Peyer's patch (tissue), 4 donors: ENCODE data around the gene SCAMP4. TPM values are rescaled to one million over a fixed set of nuclear protein-coding genes. Genes with fewer than 3 reads are reported as not detected.
A peak's percentile ranks its signal among the peaks of the same experiment; 100 is the strongest.

Experiments used
- DNase-seq, 3 donors: peaks; one replicate each; pipeline ENCODE4 v3.0.0-alpha.2; 2017 to 2019
- H3K27ac ChIP-seq, 4 donors: fragments of 200-600 bp; sonication (generic); one replicate each; pipeline ENCODE4 v1.5.1; 2016 to 2019
- H3K27me3 ChIP-seq, 2 donors: fragments of 200-600 bp; sonication (generic); one replicate each; pipeline ENCODE4 v1.5.1; 2019
- H3K36me3 ChIP-seq, 3 donors: fragments of 200-600 bp; sonication (generic); one replicate each; pipeline ENCODE4 v1.5.1; 2016 to 2019
- H3K4me1 ChIP-seq, 4 donors: fragments of 200-600 bp; sonication (generic); one replicate each; pipeline ENCODE4 v1.5.1; 2016 to 2019
- H3K4me3 ChIP-seq, 4 donors: fragments of 200-600 bp; sonication (generic); 1 replicate in 3 of 4; 2 replicates in 1 of 4; pipeline ENCODE4 v1.5.1; 2016 to 2019; ENCODE audit warnings: mild to moderate bottlenecking in 1 of 4
- H3K9me3 ChIP-seq, 4 donors: fragments of 200-600 bp; sonication (generic); one replicate each; pipeline ENCODE4 v1.5.1; 2016 to 2019; ENCODE audit warnings: mild to moderate bottlenecking in 1 of 4
- CTCF ChIP-seq, 6 experiments: fragments of 450-650 bp in 4 of 6; fragments of 200-600 bp in 2 of 6; sonication (generic) in 1 of 6; IDR thresholded peaks; one replicate each; pipeline ENCODE4 v1.5.1; 2017 to 2019; ENCODE audit warnings: antibody characterized with exemption in 6 of 6, mild to moderate bottlenecking in 3 of 6, moderate library complexity in 1 of 6
- POLR2A ChIP-seq, 2 donors: fragments of 450-650 bp; IDR thresholded peaks; one replicate each; pipeline ENCODE4 v1.5.1; 2017; ENCODE audit warnings: antibody characterized with exemption in 2 of 2, mild to moderate bottlenecking in 2 of 2, moderate library complexity in 2 of 2
- total RNA-seq, 4 donors: library from RNA; depleted of rRNA; stranded (reverse); fragments of >200 nt; gene quantifications; one replicate each; pipeline ENCODE4 v1.1.0, GENCODE V29; 2016

SCAMP4 gene
- total RNA-seq, 4 donors from 2014 or later, result 45.4 to 62.6 (median 57.0) TPM

- H3K4me1 ChIP-seq, result peaks cover 0 to 15% (median 4%) of the 10 kb centered on the region in 4 donors
- H3K27ac ChIP-seq, result no peak overlapping the region
- H3K4me3 ChIP-seq, result no peak overlapping the region
- no peaks in the 10 kb centered on the region for H3K36me3 ChIP-seq
- H3K9me3 ChIP-seq, result no peaks in the 10 kb centered on the region
- TF ChIP-seq CTCF (IDR thresholded peaks at IDR 0.05) (no peak), POLR2A (IDR thresholded peaks at IDR 0.05) (no peak)
- no peak for DNase-seq
- H3K27me3 ChIP-seq, result no peaks in the 10 kb centered on the region
These were observed 31.9 kb downstream of the SCAMP4 start for GRCh38 chr19:1936916-1937610.

GRCh38 chr19:1938071-1938470, 32.9 kb downstream of the SCAMP4 start:
- Histone ChIP-seq H3K4me3 (no peak overlapping the region), H3K36me3 (no peaks in the 10 kb centered on the region), H3K4me1 (peaks cover 0 to 18% (median 9%) of the 10 kb centered on the region in 4 donors), H3K9me3 (no peaks in the 10 kb centered on the region), H3K27ac (no peak overlapping the region), H3K27me3 (no peaks in the 10 kb centered on the region)
- TF ChIP-seq CTCF (IDR thresholded peaks at IDR 0.05), result no peak
- DNase-seq, result no peak

GRCh38 chr19:1941146-1942077, 36.2 kb downstream of the SCAMP4 start, which contains the start of gene CSNK1G2:
TSS of gene CSNK1G2 (plus strand) at chr19:1941172. CDS start at chr19:1969773, 28,601 bp downstream.
- peak within 1 kb of the TSS; percentile 97 to 98 (median 98) for H3K27ac ChIP-seq
- no peaks in the 10 kb centered on the region for H3K36me3 ChIP-seq
- DNase-seq, result peak in 2 of 3 donors; percentile 43 to 56
- peak in 3 of 6 experiments; percentile 47 to 63 (median 47) for TF ChIP-seq CTCF (IDR thresholded peaks at IDR 0.05)
- peak in 1 of 2 donors; percentile 62 for TF ChIP-seq POLR2A (IDR thresholded peaks at IDR 0.05)
- H3K4me1 ChIP-seq, result peaks cover 0 to 40% (median 26%) of the 10 kb centered on the region in 4 donors
- no peaks in the 10 kb centered on the region for H3K9me3 ChIP-seq
- H3K27me3 ChIP-seq, result no peaks in the 10 kb centered on the region
- peak within 1 kb of the TSS; percentile 78 to 95 (median 88) for H3K4me3 ChIP-seq

GRCh38 chr19:1942078-1942933, 37.1 kb downstream of the SCAMP4 start:
- H3K4me3 ChIP-seq, result peak overlapping the region; percentile 78 to 95 (median 88)
- peak overlapping the region; percentile 90 to 98 (median 98) for H3K27ac ChIP-seq
- H3K36me3 ChIP-seq, result no peaks in the 10 kb centered on the region
- no peaks in the 10 kb centered on the region for H3K27me3 ChIP-seq
- no peak for TF ChIP-seq POLR2A (IDR thresholded peaks at IDR 0.05)
- no peak for TF ChIP-seq CTCF (IDR thresholded peaks at IDR 0.05)
- peak; percentile 82 to 91 (median 87) for DNase-seq
- H3K4me1 ChIP-seq, result peaks cover 0 to 40% (median 26%) of the 10 kb centered on the region in 4 donors
- no peaks in the 10 kb centered on the region for H3K9me3 ChIP-seq
